Astrocyte (in vitro differentiated cells and primary cell): Measurements from ENCODE around the gene SCN1A. TPM values are rescaled to one million over a fixed set of nuclear protein-coding genes. Genes with fewer than 3 reads are reported as not detected.
A peak's percentile ranks its signal among the peaks of the same experiment; 100 is the strongest.

ENCODE experiments used
- DNase-seq: peaks from one replicate; pipeline ENCODE4 v3.0.0-alpha.2; 2010; ENCODE audit warnings: low read depth
- FAIRE-seq: peaks from 2 replicates; lab custom pipeline; 2011; peaks lifted over from hg19 to GRCh38; lab: Jason Lieb, UNC
- H2AFZ ChIP-seq: 2 replicates; pipeline ENCODE4 v1.6.0; 2012; ENCODE audit warnings: low read depth, low read length, inconsistent platforms
- H3K27ac ChIP-seq: 2 replicates; pipeline ENCODE4 v1.5.1; 2011; ENCODE audit warnings: low read depth, low read length, inconsistent platforms
- H3K27me3 ChIP-seq: 2 replicates; pipeline ENCODE4 v1.6.0; 2011; ENCODE audit warnings: low read length, inconsistent platforms; ENCODE audit not compliant: insufficient read depth
- H3K36me3 ChIP-seq: 2 replicates; pipeline ENCODE4 v1.5.1; 2011; ENCODE audit warnings: low read length, inconsistent platforms; ENCODE audit not compliant: insufficient read depth
- H3K4me1 ChIP-seq: 2 replicates; pipeline ENCODE4 v1.5.1; 2011; ENCODE audit warnings: low read length, inconsistent platforms; ENCODE audit not compliant: insufficient read depth
- H3K4me2 ChIP-seq: 2 replicates; pipeline ENCODE4 v1.6.0; 2012; ENCODE audit warnings: low read length, inconsistent platforms
- H3K4me3 ChIP-seq: 2 replicates; pipeline ENCODE4 v1.5.1; 2011; ENCODE audit warnings: low read depth, mild to moderate bottlenecking, low read length, inconsistent platforms; ENCODE audit not compliant: insufficient read depth
- H3K79me2 ChIP-seq: 2 replicates; pipeline ENCODE4 v1.6.0; 2012; ENCODE audit warnings: mild to moderate bottlenecking, low read length, inconsistent platforms; ENCODE audit not compliant: insufficient read depth
- H3K9ac ChIP-seq: 2 replicates; pipeline ENCODE4 v1.6.0; 2012; ENCODE audit warnings: mild to moderate bottlenecking, low read length, inconsistent platforms
- H3K9me3 ChIP-seq: 2 replicates; pipeline ENCODE4 v1.5.1; 2012; ENCODE audit warnings: low read depth, mild to moderate bottlenecking, low read length, inconsistent platforms; ENCODE audit not compliant: insufficient read depth
- H4K20me1 ChIP-seq: 2 replicates; pipeline ENCODE4 v1.6.0; 2012; ENCODE audit warnings: low read length, inconsistent platforms; ENCODE audit not compliant: insufficient read depth
- H3K27ac Mint-ChIP-seq: one replicate; pipeline ENCODE4 v1.8.0; 2021; ENCODE audit warnings: mild to moderate bottlenecking, mixed read lengths; ENCODE audit not compliant: unreplicated experiment
- H3K27me3 Mint-ChIP-seq: one replicate; pipeline ENCODE4 v1.8.0; 2021; ENCODE audit warnings: low read depth, mixed read lengths; ENCODE audit not compliant: unreplicated experiment
- H3K36me3 Mint-ChIP-seq: one replicate; pipeline ENCODE4 v1.8.0; 2021; ENCODE audit warnings: low read depth, mixed read lengths; ENCODE audit not compliant: unreplicated experiment
- H3K4me1 Mint-ChIP-seq: one replicate; pipeline ENCODE4 v1.8.0; 2021; ENCODE audit warnings: low read depth, mixed read lengths; ENCODE audit not compliant: unreplicated experiment
- H3K4me3 Mint-ChIP-seq: one replicate; pipeline ENCODE4 v1.8.0; 2021; ENCODE audit warnings: mild to moderate bottlenecking, moderate library complexity, mixed read lengths; ENCODE audit not compliant: unreplicated experiment
- H3K9me3 Mint-ChIP-seq: one replicate; pipeline ENCODE4 v1.8.0; 2021; ENCODE audit warnings: mild to moderate bottlenecking, mixed read lengths; ENCODE audit not compliant: unreplicated experiment
- CTCF ChIP-seq: IDR thresholded peaks from 2 replicates; pipeline ENCODE4 v1.5.1; 2011; ENCODE audit warnings: low read depth, mild to moderate bottlenecking, inconsistent platforms, low read length, moderate library complexity; ENCODE audit not compliant: insufficient read depth
- EZH2 ChIP-seq: IDR thresholded peaks from 2 replicates; pipeline ENCODE4 v1.6.1; 2012; ENCODE audit warnings: mild to moderate bottlenecking, low read length, inconsistent platforms; ENCODE audit not compliant: insufficient read depth
- total RNA-seq: library from RNA; stranded (reverse); gene quantifications from 2 replicates; pipeline ENCODE4 v1.2.1, GENCODE V29; 2021

Gene SCN1A
- total RNA-seq, 1 donor from 2014 or later = not detected

GRCh38 chr2:166133653-166134052 is 5.8 kb upstream of the SCN1A start:
- no peak for FAIRE-seq

GRCh38 chr2:166128156-166128505 is 311 bp upstream of the SCN1A start:
- no peak overlapping the region for H2AFZ ChIP-seq
- TF ChIP-seq EZH2 (no peak), CTCF (no peak)
- H3K27ac ChIP-seq = no peak overlapping the region
- H3K27me3 ChIP-seq = peaks cover 5% of the 10 kb centered on the region
- H3K4me1 Mint-ChIP-seq = peaks cover 6% of the 10 kb centered on the region
- no peaks in the 10 kb centered on the region for H3K9me3 ChIP-seq
- H3K36me3 Mint-ChIP-seq = no peaks in the 10 kb centered on the region
- H3K27me3 Mint-ChIP-seq = peaks cover 7% of the 10 kb centered on the region
- H4K20me1 ChIP-seq = no peaks in the 10 kb centered on the region
- FAIRE-seq (no peak), DNase-seq (no peak)
- H3K9me3 Mint-ChIP-seq = no peaks in the 10 kb centered on the region
- no peaks in the 10 kb centered on the region for H3K36me3 ChIP-seq
- H3K4me2 ChIP-seq = no peak overlapping the region
- no peak overlapping the region for H3K9ac ChIP-seq
- no peak overlapping the region for H3K27ac Mint-ChIP-seq
- H3K4me3 Mint-ChIP-seq = no peak overlapping the region
- no peak overlapping the region for H3K4me3 ChIP-seq
- no peaks in the 10 kb centered on the region for H3K4me1 ChIP-seq
- H3K79me2 ChIP-seq = no peaks in the 10 kb centered on the region

More at GRCh38 chr2:166133653-166134052, 5.8 kb upstream of the SCN1A start:
- no peaks in the 10 kb centered on the region for H3K36me3 Mint-ChIP-seq
- Histone ChIP-seq H3K9me3 (no peaks in the 10 kb centered on the region), H3K9ac (no peak overlapping the region), H3K79me2 (no peaks in the 10 kb centered on the region), H4K20me1 (no peaks in the 10 kb centered on the region), H3K4me3 (no peak overlapping the region), H3K36me3 (no peaks in the 10 kb centered on the region), H3K27me3 (peaks cover 5% of the 10 kb centered on the region), H3K4me1 (no peaks in the 10 kb centered on the region), H3K4me2 (no peak overlapping the region), H2AFZ (no peak overlapping the region), H3K27ac (no peak overlapping the region)
- DNase-seq = no peak
- H3K9me3 Mint-ChIP-seq = peaks cover 8% of the 10 kb centered on the region
- TF ChIP-seq EZH2 (no peak), CTCF (no peak)
- H3K27ac Mint-ChIP-seq = no peak overlapping the region
- H3K4me3 Mint-ChIP-seq = no peak overlapping the region
- H3K4me1 Mint-ChIP-seq = no peaks in the 10 kb centered on the region
- peaks cover 9% of the 10 kb centered on the region for H3K27me3 Mint-ChIP-seq

GRCh38 chr2:166126007-166126639 is 1.7 kb downstream of the SCN1A start:
- Histone ChIP-seq H3K4me2 (no peak overlapping the region), H3K27me3 (peaks cover 5% of the 10 kb centered on the region), H3K9ac (no peak overlapping the region), H3K9me3 (no peaks in the 10 kb centered on the region), H2AFZ (no peak overlapping the region), H3K4me1 (no peaks in the 10 kb centered on the region), H3K79me2 (no peaks in the 10 kb centered on the region), H3K4me3 (no peak overlapping the region), H4K20me1 (no peaks in the 10 kb centered on the region), H3K27ac (no peak overlapping the region), H3K36me3 (no peaks in the 10 kb centered on the region)
- TF ChIP-seq EZH2 (no peak), CTCF (no peak)
- no peak overlapping the region for H3K4me3 Mint-ChIP-seq
- H3K4me1 Mint-ChIP-seq = peaks cover 6% of the 10 kb centered on the region
- no peak for FAIRE-seq
- peaks cover 7% of the 10 kb centered on the region for H3K27me3 Mint-ChIP-seq
- peak; percentile 40 for DNase-seq
- no peak overlapping the region for H3K27ac Mint-ChIP-seq
- H3K9me3 Mint-ChIP-seq = no peaks in the 10 kb centered on the region
- H3K36me3 Mint-ChIP-seq = no peaks in the 10 kb centered on the region
